ENCODE data around the gene ERBB4.

DNA sequence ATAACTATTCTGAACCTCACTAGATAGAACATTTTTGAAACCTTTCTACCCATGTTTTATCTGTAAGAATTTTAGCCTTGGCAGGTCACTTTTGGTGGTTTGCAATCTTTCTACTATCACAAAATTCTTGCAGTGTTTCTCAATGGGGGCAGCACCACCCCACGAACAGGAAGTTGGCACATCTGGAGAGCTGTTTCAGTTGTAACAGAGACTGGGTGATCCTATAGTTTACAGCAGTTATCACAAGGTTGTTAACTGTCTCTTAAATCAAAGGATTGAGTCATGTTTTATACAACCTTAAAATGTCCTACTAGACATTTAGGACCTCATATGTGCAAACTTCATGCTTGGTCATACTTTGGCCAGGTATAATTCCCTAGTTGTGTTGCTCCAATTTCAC is 829.2 kb downstream of the ERBB4 start:
- TF ChIP-seq SRF (IDR thresholded peaks at IDR 0.05; ENCODE audit: low read depth, low read length) (no peak), POLR2A (IDR thresholded peaks at IDR 0.05; ENCODE audit: control extremely low read depth in 1 of 2, low read depth in 2 of 2, low read length in 2 of 2) (no peak)
- TF ChIP-seq, protein P1, sequence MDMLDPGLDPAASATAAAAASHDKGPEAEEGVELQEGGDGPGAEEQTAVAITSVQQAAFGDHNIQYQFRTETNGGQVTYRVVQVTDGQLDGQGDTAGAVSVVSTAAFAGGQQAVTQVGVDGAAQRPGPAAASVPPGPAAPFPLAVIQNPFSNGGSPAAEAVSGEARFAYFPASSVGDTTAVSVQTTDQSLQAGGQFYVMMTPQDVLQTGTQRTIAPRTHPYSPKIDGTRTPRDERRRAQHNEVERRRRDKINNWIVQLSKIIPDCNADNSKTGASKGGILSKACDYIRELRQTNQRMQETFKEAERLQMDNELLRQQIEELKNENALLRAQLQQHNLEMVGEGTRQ (IDR thresholded peaks at IDR 0.05; ENCODE audit: low read length) = no peak
